ENCODE results near the gene LYPLA2. TPM values are rescaled to one million over a fixed set of nuclear protein-coding genes. Genes with fewer than 3 reads are reported as not detected.

LYPLA2 gene
- 10 to 100 TPM; 31.3 to 75.4 (median 60.6) TPM for total RNA-seq

GRCh38 chr1:23790696-23791515, at the start of gene LYPLA2:
Gene LYPLA2 (plus strand): TSS chr1:23791145. CDS start chr1:23792683, 1,538 bp downstream.
- DNase-seq, result peak; percentile 94 to 96
- intact Hi-C loops (cut with DNase I), result no loop called here
- Histone ChIP-seq H3K9me3 (no peaks in the 10 kb centered on the region), H3K4me1 (peaks cover 13 to 19% of the 10 kb centered on the region in 2 donors), H3K27me3 (no peaks in the 10 kb centered on the region), H3K4me3 (replicated peaks in 1 of 3) (peak within 1 kb of the TSS; percentile 64 to 88 (median 87)), H3K27ac (peak within 1 kb of the TSS; percentile 39 to 65 (median 41)), H3K36me3 (peaks cover 8 to 21% of the 10 kb centered on the region in 2 donors)
- WGBS, 2 donors, result 2% methylated on average over 29 to 36 of the region's 47 CpGs
- TF ChIP-seq CTCF (IDR thresholded peaks at IDR 0.05), result no peak
- peak in 1 of 2 donors; percentile 56 for TF ChIP-seq POLR2A (IDR thresholded peaks at IDR 0.05)

DNA sequence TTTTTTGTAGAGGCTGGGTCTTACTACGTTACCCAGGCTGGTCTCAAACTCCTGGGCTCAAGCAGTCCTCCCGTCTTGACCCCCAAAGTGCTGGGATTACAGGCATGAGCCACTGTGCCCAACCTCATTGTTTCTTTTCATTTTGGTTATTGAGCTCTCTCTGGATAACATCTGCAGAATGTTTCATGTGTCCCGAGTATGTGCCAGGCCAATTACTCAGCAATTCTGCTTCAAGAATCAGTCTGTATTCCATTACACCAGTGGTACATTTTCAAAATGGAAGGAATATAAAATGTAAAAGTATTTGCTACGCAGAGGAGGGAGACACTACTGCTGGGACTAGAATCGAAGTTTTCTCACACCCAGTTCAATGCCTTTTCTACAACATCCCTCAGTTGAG, 49.3 kb upstream of the LYPLA2 start:
- intact Hi-C loops (cut with DNase I), result loop anchor here (10.0 kb wide), 1 partner anchor 47 kb away; the partner anchor contains the start of gene RPL11
- WGBS, 2 donors, result 89 to 92% methylated on average over 5 of the region's 5 CpGs

GRCh38 chr1:23742670-23743286, 48.2 kb upstream of the LYPLA2 start:
- Histone ChIP-seq H3K36me3 (peaks cover 0 to 3% of the 10 kb centered on the region in 2 donors), H3K27me3 (no peaks in the 10 kb centered on the region), H3K9me3 (no peaks in the 10 kb centered on the region), H3K4me3 (replicated peaks in 1 of 3) (peak overlapping the region; percentile 70 to 98 (median 96)), H3K27ac (peak overlapping the region; percentile 88 to 90 (median 88)), H3K4me1 (peaks cover 15 to 32% of the 10 kb centered on the region in 2 donors)
- no peak for TF ChIP-seq POLR2A (IDR thresholded peaks at IDR 0.05)
- TF ChIP-seq CTCF (IDR thresholded peaks at IDR 0.05), result no peak
- DNase-seq, result peak in 1 of 2 donors; percentile 13
- WGBS, 2 donors, result 29 to 37% methylated on average over 7 to 11 of the region's 28 CpGs
- intact Hi-C loops (cut with DNase I), result loop anchor here (10.0 kb wide), 1 partner anchor 48 kb away; the partner anchor contains the start of gene RPL11

More for the DNA sequence above, 49.3 kb upstream of the LYPLA2 start:
- DNase-seq, result no peak
- TF ChIP-seq POLR2A (IDR thresholded peaks at IDR 0.05), result no peak
- Histone ChIP-seq H3K36me3 (peaks cover 0 to 3% of the 10 kb centered on the region in 2 donors), H3K27ac (no peak overlapping the region), H3K4me3 (replicated peaks in 1 of 3) (no peak overlapping the region), H3K9me3 (no peaks in the 10 kb centered on the region), H3K4me1 (peaks cover 15 to 21% of the 10 kb centered on the region in 2 donors), H3K27me3 (no peaks in the 10 kb centered on the region)

GRCh38 chr1:23743287-23744152, 47.4 kb upstream of the LYPLA2 start, which contains the start of gene ELOA:
Gene ELOA (plus strand): TSS chr1:23743471. CDS start chr1:23743504, 33 bp downstream.
- no peaks in the 10 kb centered on the region for H3K9me3 ChIP-seq
- H3K27me3 ChIP-seq, result no peaks in the 10 kb centered on the region
- intact Hi-C loops (cut with DNase I), result loop anchor here (10.0 kb wide), 1 partner anchor 49 kb away; the partner anchor contains the start of gene RPL11
- H3K4me1 ChIP-seq, result peaks cover 15 to 33% of the 10 kb centered on the region in 2 donors
- peaks cover 0 to 3% of the 10 kb centered on the region in 2 donors for H3K36me3 ChIP-seq
- no peak for TF ChIP-seq CTCF (IDR thresholded peaks at IDR 0.05)
- TF ChIP-seq POLR2A (IDR thresholded peaks at IDR 0.05), result peak; percentile 41 to 92
- peak; percentile 75 to 80 for DNase-seq
- peak within 1 kb of the TSS; percentile 70 to 98 (median 96) for H3K4me3 ChIP-seq (replicated peaks in 1 of 3)
- H3K27ac ChIP-seq, result peak within 1 kb of the TSS; percentile 88 to 90 (median 88)
- 0 to 1% methylated on average over 15 of the region's 119 CpGs for WGBS, 2 donors

- intact Hi-C loops (cut with DNase I), result loop anchor here (10.0 kb wide), 1 partner anchor 51 kb away; the partner anchor contains the start of gene RPL11
- Histone ChIP-seq H3K27ac (no peak overlapping the region), H3K4me1 (peaks cover 15 to 33% of the 10 kb centered on the region in 2 donors), H3K9me3 (no peaks in the 10 kb centered on the region), H3K27me3 (no peaks in the 10 kb centered on the region), H3K36me3 (peaks cover 0 to 6% of the 10 kb centered on the region in 2 donors), H3K4me3 (replicated peaks in 1 of 3) (no peak overlapping the region)
- DNase-seq, result no peak
- 74 to 86% methylated on average over 1 of the region's 1 CpG for WGBS, 2 donors
- no peak for TF ChIP-seq POLR2A (IDR thresholded peaks at IDR 0.05)
- peak in 2 of 6 experiments; percentile 12 to 17 for TF ChIP-seq CTCF (IDR thresholded peaks at IDR 0.05)
These were observed 45.4 kb upstream of the LYPLA2 start for GRCh38 chr1:23745515-23745914.

Measured in thyroid gland (tissue), 4 donors.